HepG2 (cell line): ENCODE data around the gene IGFBP7. TPM values are rescaled to one million over a fixed set of nuclear protein-coding genes. Genes with fewer than 3 reads are reported as not detected.

Experiments
- ATAC-seq: fragments of 200-7000 bp; cut with Tn5 transposase; 3 replicates; pipeline ENCODE4 v1.9.1; 2020; ENCODE audit warnings: mild to moderate bottlenecking, moderate library complexity
- BruUV-seq: library from RNA; stranded (reverse); fragments of 400-500 nt; replicated peaks from 2 replicates; lab custom pipeline; 2021; lab: Mats Ljungman, UMichigan
- CTCF ChIA-PET: fragments of 300-600 bp; formaldehyde crosslinking; extraction: SDS; loops from one replicate; lab custom pipeline; 2021; ENCODE audit warnings: low total read pairs, inconsistent platforms, low intra/inter-chr PET ratio; lab: Yijun Ruan, JAX
- POLR2A ChIA-PET: fragments of 350-600 bp; sonication (Branson Sonifier 250); formaldehyde crosslinking; loops from one replicate; lab custom pipeline; 2020; ENCODE audit warnings: antibody characterized with exemption, inconsistent platforms; lab: Yijun Ruan, JAX
- DNase-seq: peaks from one replicate; pipeline ENCODE4 v3.0.0-alpha.2; 2015; ENCODE audit warnings: low spot score
- FAIRE-seq: peaks from 3 replicates; lab custom pipeline; 2011; peaks lifted over from hg19 to GRCh38; lab: Jason Lieb, UNC
- H2AFZ ChIP-seq: one replicate; pipeline ENCODE4 v1.6.1; 2011; ENCODE audit warnings: low read length, inconsistent platforms
- H3K27ac ChIP-seq: fragments of 300-600 bp; 3 replicates; pipeline ENCODE4 v1.8.0; 2011; ENCODE audit warnings: mixed run types, mild to moderate bottlenecking, mixed read lengths, low read length, inconsistent platforms; ENCODE audit not compliant: insufficient read depth; ENCODE audit errors: extremely low read length
- H3K27me3 ChIP-seq, 2 experiments: fragments of 200-600 bp in 1 of 2; 2 replicates in 1 of 2; 3 replicates in 1 of 2; pipeline versions ENCODE4 v1.6.0 to v1.8.0; 2011; ENCODE audit warnings: low read length in 2 of 2, mild to moderate bottlenecking in 2 of 2, moderate library complexity in 2 of 2, inconsistent platforms in 1 of 2; ENCODE audit not compliant: insufficient read depth in 2 of 2, control insufficient read depth in 1 of 2
- H3K36me3 ChIP-seq, 2 experiments: fragments of 200-600 bp in 1 of 2; replicated peaks in 1 of 2; 2 replicates in 1 of 2; 3 replicates in 1 of 2; pipeline versions ENCODE4 v1.5.1 to v1.8.0; 2011; ENCODE audit warnings: low read length in 2 of 2, inconsistent platforms in 1 of 2; ENCODE audit not compliant: insufficient read depth in 2 of 2, control insufficient read depth in 1 of 2
- H3K4me1 ChIP-seq: 2 replicates; pipeline ENCODE4 v1.5.1; 2012; ENCODE audit warnings: low read length, inconsistent platforms; ENCODE audit not compliant: insufficient read depth
- H3K4me2 ChIP-seq: 2 replicates; pipeline ENCODE4 v1.6.0; 2011; ENCODE audit warnings: low read depth, low read length, inconsistent platforms
- H3K4me3 ChIP-seq, 3 experiments: fragments of 200-600 bp in 1 of 3; sonication (generic), shearing (Covaris generic) in 1 of 3; replicated peaks in 1 of 3; 2 replicates each; pipeline ENCODE4 v1.5.1; 2011 to 2016; ENCODE audit warnings: low read length in 3 of 3, inconsistent platforms in 2 of 3, low read depth in 2 of 3, mild to moderate bottlenecking in 2 of 3, control low read depth in 1 of 3, mixed read lengths in 1 of 3; ENCODE audit not compliant: insufficient read depth in 1 of 3
- H3K79me2 ChIP-seq: one replicate; pipeline ENCODE4 v1.6.1; 2011; ENCODE audit warnings: low read length, inconsistent platforms; ENCODE audit not compliant: insufficient read depth
- H3K9ac ChIP-seq: 2 replicates; pipeline ENCODE4 v1.6.0; 2011; ENCODE audit warnings: mild to moderate bottlenecking, low read depth, low read length, inconsistent platforms; ENCODE audit not compliant: insufficient read depth
- H3K9me3 ChIP-seq: 2 replicates; pipeline ENCODE4 v1.5.1; 2012; ENCODE audit warnings: mild to moderate bottlenecking, low read length
- H4K20me1 ChIP-seq: 2 replicates; pipeline ENCODE4 v1.6.0; 2011; ENCODE audit warnings: inconsistent platforms, mild to moderate bottlenecking, low read length, moderate library complexity; ENCODE audit not compliant: insufficient read depth
- ARID4A ChIP-seq: sonication (generic); formaldehyde crosslinking; IDR thresholded peaks from 2 replicates; pipeline ENCODE4 v1.5.0; 2020; ENCODE audit warnings: mild to moderate bottlenecking, missing genetic modification reagents, borderline replicate concordance
- HNRNPK ChIP-seq: fragments of 200-400 bp; formaldehyde crosslinking; IDR thresholded peaks from 2 replicates; pipeline ENCODE4 v1.6.1; 2018; ENCODE audit warnings: low read length, low read depth, moderate library complexity, mild to moderate bottlenecking; ENCODE audit not compliant: poor library complexity, severe bottlenecking
- MATR3 ChIP-seq: sonication (generic); formaldehyde crosslinking; IDR thresholded peaks from 2 replicates; pipeline ENCODE4 v1.4.0; 2020; ENCODE audit warnings: missing genetic modification reagents
- RCOR2 ChIP-seq: IDR thresholded peaks from 2 replicates; pipeline ENCODE4 v1.6.1; 2016; ENCODE audit warnings: missing biosample characterization, missing genetic modification reagents
- TARDBP ChIP-seq: sonication (generic); formaldehyde crosslinking; IDR thresholded peaks from 2 replicates; pipeline ENCODE4 v1.8.0; 2022; ENCODE audit warnings: mild to moderate bottlenecking, missing genetic modification reagents
- TBX2 ChIP-seq: sonication (generic); formaldehyde crosslinking; IDR thresholded peaks from 2 replicates; pipeline ENCODE4 v1.5.0; 2020; ENCODE audit warnings: missing genetic modification reagents, mild to moderate bottlenecking, borderline replicate concordance
- ZBTB14 ChIP-seq: sonication (generic); formaldehyde crosslinking; IDR thresholded peaks from 2 replicates; pipeline ENCODE4 v1.4.0; 2020; ENCODE audit warnings: missing genetic modification reagents
- ZFP62 ChIP-seq: sonication (generic); formaldehyde crosslinking; IDR thresholded peaks from 2 replicates; pipeline ENCODE4 v1.4.0; 2020; ENCODE audit warnings: missing genetic modification reagents
- ZNF709 ChIP-seq: sonication (generic); formaldehyde crosslinking; IDR thresholded peaks from 2 replicates; pipeline ENCODE4 v1.5.0; 2020; ENCODE audit warnings: mild to moderate bottlenecking, missing genetic modification reagents
- ZNF772 ChIP-seq: sonication (generic); formaldehyde crosslinking; IDR thresholded peaks from 2 replicates; pipeline ENCODE4 v1.5.0; 2020; ENCODE audit warnings: mild to moderate bottlenecking, missing genetic modification reagents
- WGBS: methylation state at CpG from one replicate; pipeline ENCODE4 v1.1.6; 2017; ENCODE audit warnings: low lambda C conversion rate; 5-methylcytosine and 5-hydroxymethylcytosine counted together
- in situ Hi-C: cut with HindIII; loops from 2 replicates; pipeline ENCODE4 v1.10.0; 2017; ENCODE audit warnings: low pct_unique_long_range_greater_than_20kb; ENCODE audit not compliant: extremely low pct_ligation_motif_present
- intact Hi-C: fragments of 100-400 bp; cut with micrococcal nuclease; formaldehyde crosslinking; loops from one replicate; pipeline ENCODE4 v1.10.0; 2022; ENCODE audit not compliant: unreplicated experiment
- polyA plus RNA-seq, 8 experiments: library from polyadenylated mRNA; depleted of rRNA in 3 of 8; stranded (reverse) in 7 of 8; unstranded in 1 of 8; fragments of >200 nt; fragmentation: Illumina TruSeq in 4 of 8; extraction: Trizol in 4 of 8; gene quantifications; 2 replicates each; pipeline versions ENCODE4 v1.2.1 to v1.2.3, GENCODE V29; 2011 to 2016; ENCODE audit warnings: low read depth in 4 of 8, missing spikeins in 1 of 8, mixed read lengths in 1 of 8; ENCODE audit not compliant: insufficient read depth in 1 of 8
- total RNA-seq, 5 experiments: library from RNA; depleted of rRNA; stranded (reverse); fragments of >200 nt; fragmentation: Illumina TruSeq; extraction: Trizol; gene quantifications; 2 replicates each; pipeline ENCODE4 v1.2.3, GENCODE V29; 2016; ENCODE audit warnings: low read depth in 1 of 5
- TF ChIP-seq, protein P1 (sequence below): sonication (generic); formaldehyde crosslinking; IDR thresholded peaks from 2 replicates; pipeline ENCODE4 v1.4.0; 2020; ENCODE audit warnings: missing genetic modification reagents

Gene IGFBP7
- total and polyA plus RNA-seq, 2 of the 13 experiments (the other 11 are each of a cell fraction or from before 2014, with no cell fraction given) = 1.1 to 1.3 TPM

GRCh38 chr4:57013543-57014120, 96.6 kb downstream of the IGFBP7 start:
- 99% methylated on average over 4 of the region's 4 CpGs for WGBS
- ChIA-PET CTCF (no interaction called here), POLR2A (no interaction called here)
- Histone ChIP-seq H3K79me2 (no peaks in the 10 kb centered on the region), H3K4me3 (no peak overlapping the region), H4K20me1 (no peaks in the 10 kb centered on the region), H2AFZ (no peak overlapping the region), H3K9me3 (no peaks in the 10 kb centered on the region), H3K4me2 (no peak overlapping the region), H3K9ac (no peak overlapping the region), H3K4me1 (no peaks in the 10 kb centered on the region), H3K27me3 (no peaks in the 10 kb centered on the region), H3K36me3 (peaks cover 10 to 62% of the 10 kb centered on the region in 2 experiments; a peak in 4 of 5 replicates), H3K27ac (no peak overlapping the region)
- ATAC-seq (no peak), FAIRE-seq (no peak), DNase-seq (no peak)
- intact Hi-C loops = no loop called here
- no peak for TF ChIP-seq RCOR2 (CRISPR knock-in tag)
- no peak for TF ChIP-seq TBX2 (CRISPR knock-in tag)
- TF ChIP-seq ZNF709 (CRISPR knock-in tag) = no peak
- TF ChIP-seq ZFP62 = no peak
- TF ChIP-seq TARDBP = no peak
- TF ChIP-seq ARID4A (CRISPR knock-in tag) = no peak
- TF ChIP-seq ZNF772 (CRISPR knock-in tag) = no peak
- TF ChIP-seq, protein P1, sequence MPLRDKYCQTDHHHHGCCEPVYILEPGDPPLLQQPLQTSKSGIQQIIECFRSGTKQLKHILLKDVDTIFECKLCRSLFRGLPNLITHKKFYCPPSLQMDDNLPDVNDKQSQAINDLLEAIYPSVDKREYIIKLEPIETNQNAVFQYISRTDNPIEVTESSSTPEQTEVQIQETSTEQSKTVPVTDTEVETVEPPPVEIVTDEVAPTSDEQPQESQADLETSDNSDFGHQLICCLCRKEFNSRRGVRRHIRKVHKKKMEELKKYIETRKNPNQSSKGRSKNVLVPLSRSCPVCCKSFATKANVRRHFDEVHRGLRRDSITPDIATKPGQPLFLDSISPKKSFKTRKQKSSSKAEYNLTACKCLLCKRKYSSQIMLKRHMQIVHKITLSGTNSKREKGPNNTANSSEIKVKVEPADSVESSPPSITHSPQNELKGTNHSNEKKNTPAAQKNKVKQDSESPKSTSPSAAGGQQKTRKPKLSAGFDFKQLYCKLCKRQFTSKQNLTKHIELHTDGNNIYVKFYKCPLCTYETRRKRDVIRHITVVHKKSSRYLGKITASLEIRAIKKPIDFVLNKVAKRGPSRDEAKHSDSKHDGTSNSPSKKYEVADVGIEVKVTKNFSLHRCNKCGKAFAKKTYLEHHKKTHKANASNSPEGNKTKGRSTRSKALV (CRISPR knock-in tag) = no peak
- no peak for TF ChIP-seq HNRNPK
- TF ChIP-seq MATR3 (CRISPR knock-in tag) = no peak
- no peak for TF ChIP-seq ZBTB14 (CRISPR knock-in tag)
- in situ Hi-C loops = no loop called here
- BruUV-seq = no TSS peak
